Psoas muscle (tissue), 8 donors: ENCODE measurements around the gene CHERP. TPM values are rescaled to one million over a fixed set of nuclear protein-coding genes. Genes with fewer than 3 reads are reported as not detected.
"Not testable (repeated sequence)": the region's sequence is repeated elsewhere in the genome, so short reads cannot be mapped to it uniquely, and the experiment has no call there.

Source experiments
- ATAC-seq, 4 donors: fragments of 200-7000 bp; cut with Tn5 transposase; one replicate each; pipeline ENCODE4 v1.9.1; 2020; ENCODE audit warnings: moderate library complexity in 3 of 4, mild to moderate bottlenecking in 2 of 4
- DNase-seq, 2 donors: peaks; one replicate each; pipeline ENCODE4 v3.0.0-alpha.2; 2020
- H3K27ac ChIP-seq: fragments of 200-600 bp; one replicate; pipeline ENCODE4 v1.8.0; 2022
- H3K27me3 ChIP-seq, 3 donors: fragments of 200-600 bp in 1 of 3; one replicate each; pipeline versions ENCODE4 v1.6.1 to v1.8.0; 2013 to 2022; ENCODE audit warnings: low read length in 2 of 3, mild to moderate bottlenecking in 2 of 3, moderate library complexity in 1 of 3; ENCODE audit not compliant: insufficient read depth in 3 of 3
- H3K36me3 ChIP-seq, 2 donors: fragments of 200-600 bp in 1 of 2; one replicate each; pipeline versions ENCODE4 v1.6.1 to v1.8.0; 2013 to 2022; ENCODE audit warnings: low read depth in 1 of 2, mild to moderate bottlenecking in 1 of 2, moderate library complexity in 1 of 2; ENCODE audit not compliant: insufficient read depth in 1 of 2
- H3K4me1 ChIP-seq: fragments of 200-600 bp; one replicate; pipeline ENCODE4 v1.8.0; 2022
- H3K4me3 ChIP-seq: fragments of 200-600 bp; one replicate; pipeline ENCODE4 v1.8.0; 2022; ENCODE audit warnings: mild to moderate bottlenecking
- H3K9me3 ChIP-seq: fragments of 200-600 bp; one replicate; pipeline ENCODE4 v1.8.0; 2022
- WGBS, 3 donors: extraction: QIAGEN DNeasy Blood & Tissue Kit; methylation state at CpG; one replicate each; pipeline versions ENCODE4 v1.1.6 to v1.1.7; 2013; 5-methylcytosine and 5-hydroxymethylcytosine counted together
- intact Hi-C, 2 donors: fragments of 100-400 bp; cut with DNase I; formaldehyde crosslinking; loops; one replicate each; pipeline versions ENCODE4 v1.11.0 to v1.14.2; 2022
- polyA plus RNA-seq, 3 donors: library from polyadenylated mRNA; stranded (reverse); fragments of 200-250 nt; gene quantifications; one replicate each; pipeline ENCODE4 v1.2.3, GENCODE V29; 2013
- total RNA-seq, 4 donors: library from RNA; stranded (reverse); fragmentation: NEBNext Ultra II Directional in 2 of 4; extraction: Animal tissue kit (Norgen Biotek cat#: 25700) in 2 of 4; gene quantifications; one replicate each; pipeline versions ENCODE4 v1.2.1 to v1.2.4, GENCODE V29; 2021 to 2023
- TF ChIP-seq, protein P1 (sequence below): fragments of 200-600 bp; IDR thresholded peaks from one replicate; pipeline ENCODE4 v1.8.0; 2022; ENCODE audit warnings: antibody characterized with exemption
- donor health status: healthy with polysubstance abuse.
- donor health status: DM: no; HTN: no; CAD: no; lungs with moderate emphysema.
- donor health status: Bipolar disorder and iron deficiency.
- donor health status: healthy.
- donor health status: DM: yes; HTN: yes; CAD: no.
- donor health status: DM: no; HTN: no; CAD: no.
- donor health status: DM: no; HTN: no; CAD: no.
- donor health status: DM: yes; HTN: yes; CAD: no.

The CHERP gene
- total and polyA plus RNA-seq, 7 donors, result 17.0 to 36.2 (median 30.1) TPM

DNA sequence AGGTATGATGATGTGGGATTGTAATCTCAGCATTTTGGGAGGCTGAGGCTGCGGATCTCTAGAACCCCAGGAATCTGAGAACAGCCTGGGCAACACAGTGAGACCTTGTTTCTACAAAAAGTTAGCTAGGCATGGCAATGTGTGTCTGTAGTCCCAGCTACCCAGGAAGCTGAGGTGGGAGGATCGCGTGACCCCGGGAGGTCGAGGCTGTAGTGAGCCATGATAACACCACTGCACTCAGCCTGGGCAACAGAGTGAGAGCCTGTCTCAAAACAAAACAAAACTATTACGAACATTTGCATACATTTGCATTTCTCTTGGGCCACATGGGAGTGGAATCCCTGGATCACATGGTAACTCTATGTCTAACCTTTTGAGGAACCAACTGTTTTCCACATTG lies 44.4 kb downstream of the CHERP start:
- Histone ChIP-seq H3K4me1 (peaks cover 8% of the 10 kb centered on the region), H3K27ac (peak overlapping the region; percentile 89), H3K36me3 (peaks cover 0 to 25% of the 10 kb centered on the region in 2 donors), H3K4me3 (no peak overlapping the region), H3K27me3 (no peaks in the 10 kb centered on the region), H3K9me3 (no peaks in the 10 kb centered on the region)
- intact Hi-C loops, result loop anchor here in 1 of 2 donors (5.0 kb wide), 2 partner anchors 44 to 56 kb away; partner anchors contain the start of gene CHERP
- TF ChIP-seq, protein P1, sequence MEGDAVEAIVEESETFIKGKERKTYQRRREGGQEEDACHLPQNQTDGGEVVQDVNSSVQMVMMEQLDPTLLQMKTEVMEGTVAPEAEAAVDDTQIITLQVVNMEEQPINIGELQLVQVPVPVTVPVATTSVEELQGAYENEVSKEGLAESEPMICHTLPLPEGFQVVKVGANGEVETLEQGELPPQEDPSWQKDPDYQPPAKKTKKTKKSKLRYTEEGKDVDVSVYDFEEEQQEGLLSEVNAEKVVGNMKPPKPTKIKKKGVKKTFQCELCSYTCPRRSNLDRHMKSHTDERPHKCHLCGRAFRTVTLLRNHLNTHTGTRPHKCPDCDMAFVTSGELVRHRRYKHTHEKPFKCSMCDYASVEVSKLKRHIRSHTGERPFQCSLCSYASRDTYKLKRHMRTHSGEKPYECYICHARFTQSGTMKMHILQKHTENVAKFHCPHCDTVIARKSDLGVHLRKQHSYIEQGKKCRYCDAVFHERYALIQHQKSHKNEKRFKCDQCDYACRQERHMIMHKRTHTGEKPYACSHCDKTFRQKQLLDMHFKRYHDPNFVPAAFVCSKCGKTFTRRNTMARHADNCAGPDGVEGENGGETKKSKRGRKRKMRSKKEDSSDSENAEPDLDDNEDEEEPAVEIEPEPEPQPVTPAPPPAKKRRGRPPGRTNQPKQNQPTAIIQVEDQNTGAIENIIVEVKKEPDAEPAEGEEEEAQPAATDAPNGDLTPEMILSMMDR, result no peak
- 92 to 95% (median 94%) methylated on average over 6 of the region's 6 CpGs for WGBS, 3 donors
- no peak for DNase-seq
- no peak for ATAC-seq

DNA sequence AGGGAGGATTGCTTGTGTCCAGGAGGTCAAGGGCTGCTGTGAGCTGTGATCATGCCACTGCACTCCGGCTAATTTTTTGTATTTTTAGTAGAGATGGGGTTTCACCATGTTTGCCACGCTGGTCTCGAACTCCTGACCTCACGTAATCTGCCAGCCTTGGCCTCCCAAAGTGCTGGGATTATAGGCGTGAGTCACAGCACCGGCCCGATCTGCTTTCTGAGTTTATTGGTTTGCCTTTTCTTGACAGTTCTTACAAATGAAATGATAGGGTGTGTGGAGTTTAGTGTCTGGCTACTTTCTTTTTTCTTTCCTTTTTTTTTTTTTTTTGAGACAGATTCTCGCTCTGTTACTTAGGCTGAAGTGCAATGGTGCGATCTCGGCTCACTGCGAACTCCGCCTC lies 45.2 kb downstream of the CHERP start:
- intact Hi-C loops, result loop anchor here in 1 of 2 donors (5.0 kb wide), 2 partner anchors 45 to 55 kb away; partner anchors contain the start of gene CHERP
- Histone ChIP-seq H3K27ac (peak overlapping the region; percentile 89), H3K27me3 (no peaks in the 10 kb centered on the region), H3K9me3 (no peaks in the 10 kb centered on the region), H3K4me1 (peaks cover 8% of the 10 kb centered on the region), H3K4me3 (peak overlapping the region; percentile 81), H3K36me3 (peaks cover 0 to 17% of the 10 kb centered on the region in 2 donors)
- WGBS, 3 donors, result 62 to 76% (median 68%) methylated on average over 12 of the region's 12 CpGs
- TF ChIP-seq, protein P1, result no peak
- DNase-seq (no peak), ATAC-seq (no peak)

DNA sequence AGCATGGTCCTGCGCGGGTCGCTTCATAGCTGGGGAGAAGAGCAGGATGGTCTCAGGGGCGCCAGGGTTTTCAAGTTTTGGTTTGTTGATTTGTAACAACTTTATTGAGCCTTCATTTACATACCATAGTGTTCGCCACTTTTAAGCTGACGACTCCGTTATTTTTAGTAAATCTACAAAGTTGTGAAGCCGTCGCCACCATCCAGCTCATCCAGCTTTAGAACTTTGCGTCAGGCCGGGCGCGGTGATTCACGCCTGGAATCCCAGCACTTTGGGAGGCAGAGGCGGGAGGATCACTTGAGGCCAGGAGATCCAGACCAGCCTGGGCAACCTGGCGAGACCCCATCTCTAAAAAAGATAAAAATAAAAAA lies 45.6 kb downstream of the CHERP start:
- H3K9me3 ChIP-seq, result no peaks in the 10 kb centered on the region
- peaks cover 8% of the 10 kb centered on the region for H3K4me1 ChIP-seq
- TF ChIP-seq, protein P1, result no peak
- peak overlapping the region; percentile 89 for H3K27ac ChIP-seq
- intact Hi-C loops, result loop anchor here in 1 of 2 donors (5.0 kb wide), 2 partner anchors 46 to 54 kb away; partner anchors contain the start of gene CHERP
- H3K36me3 ChIP-seq, result peaks cover 0 to 12% of the 10 kb centered on the region in 2 donors
- no peaks in the 10 kb centered on the region for H3K27me3 ChIP-seq
- H3K4me3 ChIP-seq, result peak overlapping the region; percentile 81
- DNase-seq, result peak; percentile 63 to 89
- WGBS, 3 donors, result 11 to 14% (median 13%) methylated on average over 16 of the region's 16 CpGs
- ATAC-seq, result peak; percentile 65 to 81 (median 72)

DNA sequence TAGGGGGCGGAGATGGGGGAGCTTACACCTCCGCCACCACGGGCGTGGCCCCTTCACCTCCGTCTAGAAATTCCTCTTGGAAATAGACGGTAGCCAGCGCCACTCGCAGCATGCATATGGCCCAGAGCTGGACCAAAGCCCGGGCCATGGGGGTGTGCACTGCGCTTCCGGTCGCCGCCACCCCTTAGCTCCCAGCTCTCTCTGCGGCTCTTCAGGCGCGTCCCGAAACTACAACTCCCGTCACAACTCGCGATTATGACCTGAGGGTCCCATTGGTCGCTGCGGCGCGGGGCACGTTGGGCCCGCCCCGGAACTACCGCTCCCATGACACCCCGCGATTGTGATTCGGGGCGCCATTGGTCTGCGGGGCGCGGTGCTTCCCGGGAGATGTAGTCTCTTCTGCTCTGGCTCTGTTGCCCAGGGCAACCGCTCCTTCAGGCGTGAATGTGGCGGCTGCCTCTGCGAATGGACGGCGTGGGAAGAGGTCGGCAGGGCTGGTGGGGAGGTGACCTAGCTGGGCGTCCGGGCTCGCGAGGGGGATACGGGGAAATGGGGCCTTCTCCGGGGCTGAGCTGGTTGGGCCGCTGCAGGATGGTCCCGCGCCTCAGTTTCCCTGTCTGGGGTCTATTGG lies 46.1 kb downstream of the CHERP start, which contains the start of the genes C19orf44 and CALR3:
TSS of gene C19orf44 (plus strand) at position 413 of the 631 bp plus-strand sequence. CDS start 4,399 bp downstream, outside the sequence.
TSS of gene CALR3 (minus strand) at position 186 of the 631 bp plus-strand sequence. CDS start at position 148, 38 bp downstream.
- Histone ChIP-seq H3K4me3 (peak within 1 kb of the TSS; percentile 81), H3K36me3 (peaks cover 0 to 7% of the 10 kb centered on the region in 2 donors), H3K9me3 (no peaks in the 10 kb centered on the region), H3K27ac (peak within 1 kb of the TSS; percentile 89), H3K4me1 (peaks cover 8% of the 10 kb centered on the region), H3K27me3 (no peaks in the 10 kb centered on the region)
- peak; percentile 96 to 98 (median 98) for ATAC-seq
- intact Hi-C loops, result loop anchor here in 1 of 2 donors (5.0 kb wide), 2 partner anchors 46 to 54 kb away; partner anchors contain the start of gene CHERP
- WGBS, 3 donors, result 0 to 1% (median 1%) methylated on average over 50 to 52 of the region's 52 CpGs
- TF ChIP-seq, protein P1, result peak; percentile 18
- peak; percentile 99 for DNase-seq

DNA sequence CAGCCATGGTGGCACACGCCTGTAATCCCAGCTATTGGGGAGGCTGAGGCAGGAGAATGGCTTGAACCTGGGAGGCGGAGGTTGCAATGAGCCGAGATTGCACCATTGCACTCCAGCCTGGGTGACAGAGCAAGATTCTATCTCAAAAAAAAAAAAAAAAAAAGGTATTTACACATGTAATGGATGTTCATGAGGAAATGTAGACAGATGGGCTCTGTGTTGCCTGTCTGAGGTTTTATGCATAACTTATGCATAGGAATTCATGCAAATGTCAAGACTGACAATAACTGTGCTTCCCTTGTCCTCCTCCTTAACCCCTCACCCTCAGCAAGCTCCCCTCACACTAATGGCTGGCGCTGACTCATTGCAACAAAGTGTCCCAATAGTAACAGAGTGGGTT lies 55.8 kb downstream of the CHERP start:
- H3K4me3 ChIP-seq, ATAC-seq, H3K9me3 ChIP-seq, H3K27ac ChIP-seq, DNase-seq, H3K36me3 ChIP-seq, H3K27me3 ChIP-seq, H3K4me1 ChIP-seq: not testable (repeated sequence)
- WGBS, 3 donors, result 89 to 97% (median 93%) methylated on average over 4 of the region's 4 CpGs
- intact Hi-C loops, result loop anchor here in 1 of 2 donors (2.0 kb wide), 1 partner anchor 52 kb away; no protein-coding TSS in a partner anchor
